ENCODE measurements around the gene ASB15.

DNA sequence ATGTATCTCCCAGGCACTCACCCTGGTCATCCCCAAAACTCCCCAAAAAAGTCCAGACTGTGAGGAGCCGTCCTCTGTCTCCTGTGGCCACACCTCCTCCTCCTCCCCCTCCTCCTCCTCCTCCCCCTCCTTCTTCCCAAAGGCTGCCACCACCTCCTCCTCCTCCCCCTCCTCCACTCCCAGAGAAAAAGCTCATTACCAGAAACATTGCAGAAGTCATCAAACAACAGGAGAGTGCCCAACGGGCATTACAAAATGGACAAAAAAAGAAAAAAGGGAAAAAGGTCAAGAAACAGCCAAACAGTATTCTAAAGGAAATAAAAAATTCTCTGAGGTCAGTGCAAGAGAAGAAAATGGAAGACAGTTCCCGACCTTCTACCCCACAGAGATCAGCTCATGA, 61.1 kb downstream of the ASB15 start:
- TF ChIP-seq, protein P1, sequence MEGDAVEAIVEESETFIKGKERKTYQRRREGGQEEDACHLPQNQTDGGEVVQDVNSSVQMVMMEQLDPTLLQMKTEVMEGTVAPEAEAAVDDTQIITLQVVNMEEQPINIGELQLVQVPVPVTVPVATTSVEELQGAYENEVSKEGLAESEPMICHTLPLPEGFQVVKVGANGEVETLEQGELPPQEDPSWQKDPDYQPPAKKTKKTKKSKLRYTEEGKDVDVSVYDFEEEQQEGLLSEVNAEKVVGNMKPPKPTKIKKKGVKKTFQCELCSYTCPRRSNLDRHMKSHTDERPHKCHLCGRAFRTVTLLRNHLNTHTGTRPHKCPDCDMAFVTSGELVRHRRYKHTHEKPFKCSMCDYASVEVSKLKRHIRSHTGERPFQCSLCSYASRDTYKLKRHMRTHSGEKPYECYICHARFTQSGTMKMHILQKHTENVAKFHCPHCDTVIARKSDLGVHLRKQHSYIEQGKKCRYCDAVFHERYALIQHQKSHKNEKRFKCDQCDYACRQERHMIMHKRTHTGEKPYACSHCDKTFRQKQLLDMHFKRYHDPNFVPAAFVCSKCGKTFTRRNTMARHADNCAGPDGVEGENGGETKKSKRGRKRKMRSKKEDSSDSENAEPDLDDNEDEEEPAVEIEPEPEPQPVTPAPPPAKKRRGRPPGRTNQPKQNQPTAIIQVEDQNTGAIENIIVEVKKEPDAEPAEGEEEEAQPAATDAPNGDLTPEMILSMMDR (conservative IDR thresholded peaks at IDR 0.05; ENCODE audit: low read depth, low read length), result no peak
- no peak for TF ChIP-seq POLR2A (IDR thresholded peaks at IDR 0.05; ENCODE audit: low read depth, low read length)
- no peak for TF ChIP-seq RAD21 (IDR thresholded peaks at IDR 0.05; ENCODE audit: low read length)

Data from IMR-90 (cell line).